Measurements from ENCODE around the gene TRPM7.

DNA sequence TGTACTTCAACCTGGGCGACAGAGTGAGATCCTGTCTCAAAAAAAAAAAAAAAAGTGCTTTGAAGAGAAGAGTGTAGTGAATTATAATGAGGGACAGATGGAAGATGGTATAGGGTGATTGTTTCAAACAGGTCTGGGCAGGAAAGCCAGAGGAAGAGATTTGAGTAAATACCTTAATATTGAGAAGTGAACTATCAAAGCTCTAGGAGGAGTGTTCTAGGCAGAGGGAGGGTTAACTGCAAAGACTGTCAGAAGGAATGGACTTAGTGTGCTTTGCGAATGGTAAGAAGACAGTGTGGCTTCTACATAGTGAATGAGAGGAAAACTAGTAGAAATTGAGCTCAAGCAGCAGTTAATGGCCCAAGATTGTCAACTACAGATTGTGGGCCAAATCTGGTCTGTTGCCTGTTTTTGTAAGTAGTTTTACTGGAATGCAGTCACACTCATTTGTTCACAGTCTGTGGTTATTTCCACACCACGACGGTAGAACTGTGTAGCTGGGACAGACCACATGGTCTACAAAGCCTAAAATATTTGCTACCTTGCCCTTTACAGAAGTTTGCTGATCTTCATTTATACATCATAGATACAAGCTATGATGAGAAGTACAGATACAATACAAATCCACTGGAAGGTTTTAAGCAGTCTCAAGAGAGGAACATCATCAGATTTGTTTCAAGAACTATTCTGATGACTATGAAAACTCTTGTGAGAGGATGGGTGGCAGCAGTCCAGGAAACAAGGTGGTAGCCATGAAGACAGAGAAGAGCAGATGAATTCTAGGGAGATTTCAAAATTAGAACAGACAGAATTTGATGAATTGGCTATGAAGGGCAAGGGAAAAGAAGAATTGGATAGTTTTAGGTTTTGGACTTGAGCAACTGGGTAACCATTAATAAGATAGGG is 123.6 kb downstream of the TRPM7 start:
- TF ChIP-seq SP1 (IDR thresholded peaks at IDR 0.05) = no peak
- TF ChIP-seq SUZ12 (IDR thresholded peaks at IDR 0.05) = no peak
- TF ChIP-seq ELF4 (IDR thresholded peaks at IDR 0.05) = no peak
- TF ChIP-seq FOXM1 (IDR thresholded peaks at IDR 0.05; ENCODE audit: borderline replicate concordance) = no peak
- no peak for TF ChIP-seq LEF1 (IDR thresholded peaks at IDR 0.05; ENCODE audit: borderline replicate concordance)
- TF ChIP-seq ZNF384 (IDR thresholded peaks at IDR 0.05) = no peak
- no peak for TF ChIP-seq CTBP1 (IDR thresholded peaks at IDR 0.05; ENCODE audit: borderline replicate concordance)
- no peak for TF ChIP-seq FOXK2 (IDR thresholded peaks at IDR 0.05)
- TF ChIP-seq NFRKB (IDR thresholded peaks at IDR 0.05) = no peak
- no peak for TF ChIP-seq HDGF (IDR thresholded peaks at IDR 0.05; ENCODE audit: borderline replicate concordance)
- TF ChIP-seq FOXA1 (IDR thresholded peaks at IDR 0.05) = no peak
- TF ChIP-seq, protein P1, sequence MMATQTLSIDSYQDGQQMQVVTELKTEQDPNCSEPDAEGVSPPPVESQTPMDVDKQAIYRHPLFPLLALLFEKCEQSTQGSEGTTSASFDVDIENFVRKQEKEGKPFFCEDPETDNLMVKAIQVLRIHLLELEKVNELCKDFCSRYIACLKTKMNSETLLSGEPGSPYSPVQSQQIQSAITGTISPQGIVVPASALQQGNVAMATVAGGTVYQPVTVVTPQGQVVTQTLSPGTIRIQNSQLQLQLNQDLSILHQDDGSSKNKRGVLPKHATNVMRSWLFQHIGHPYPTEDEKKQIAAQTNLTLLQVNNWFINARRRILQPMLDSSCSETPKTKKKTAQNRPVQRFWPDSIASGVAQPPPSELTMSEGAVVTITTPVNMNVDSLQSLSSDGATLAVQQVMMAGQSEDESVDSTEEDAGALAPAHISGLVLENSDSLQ (IDR thresholded peaks at IDR 0.05) = no peak

All from HEK293T (cell line).